Neural progenitor cell (in vitro differentiated cells): Measurements from ENCODE around the gene SSC5D. TPM values are rescaled to one million over a fixed set of nuclear protein-coding genes. Genes with fewer than 3 reads are reported as not detected.
"Not testable (repeated sequence)": the region's sequence is repeated elsewhere in the genome, so short reads cannot be mapped to it uniquely, and the experiment has no call there.

Source experiments
- DNase-seq: peaks from one replicate; pipeline ENCODE4 v3.0.0-alpha.2; 2016; ENCODE audit warnings: low spot score
- H2AFZ ChIP-seq: fragments of 200-600 bp; sonication (generic); replicated peaks from 2 replicates; pipeline ENCODE4 v1.6.1; 2016; ENCODE audit warnings: antibody characterized with exemption
- H3F3A ChIP-seq: fragments of 200-600 bp; sonication (generic); 2 replicates; pipeline ENCODE4 v1.6.1; 2016; ENCODE audit warnings: antibody characterized with exemption, low read depth
- H3K27ac ChIP-seq: fragments of 200-600 bp; sonication (generic); 2 replicates; pipeline ENCODE4 v1.5.1; 2016; ENCODE audit warnings: mild to moderate bottlenecking
- H3K27me3 ChIP-seq: fragments of 200-600 bp; sonication (generic); 2 replicates; pipeline ENCODE4 v1.6.1; 2016; ENCODE audit warnings: mild to moderate bottlenecking, moderate library complexity
- H3K36me3 ChIP-seq: fragments of 200-600 bp; sonication (generic); 2 replicates; pipeline ENCODE4 v1.5.1; 2016
- H3K4me1 ChIP-seq: fragments of 200-600 bp; sonication (generic); 2 replicates; pipeline ENCODE4 v1.6.1; 2016; ENCODE audit warnings: mixed run types
- H3K4me2 ChIP-seq: fragments of 200-600 bp; sonication (generic); 2 replicates; pipeline ENCODE4 v1.6.1; 2016
- H3K4me3 ChIP-seq: fragments of 200-600 bp; sonication (generic); 2 replicates; pipeline ENCODE4 v1.5.1; 2016
- H3K79me2 ChIP-seq: fragments of 200-600 bp; sonication (generic); 2 replicates; pipeline ENCODE4 v1.6.1; 2016; ENCODE audit warnings: low read depth
- H3K9ac ChIP-seq: fragments of 200-600 bp; sonication (generic); 2 replicates; pipeline ENCODE4 v1.6.1; 2016
- H3K9me3 ChIP-seq: fragments of 200-600 bp; sonication (generic); 2 replicates; pipeline ENCODE4 v1.5.1; 2016; ENCODE audit warnings: low read depth
- H4K20me1 ChIP-seq: fragments of 200-600 bp; sonication (generic); 2 replicates; pipeline ENCODE4 v1.6.1; 2016; ENCODE audit warnings: low read depth
- H3K27ac Mint-ChIP-seq: 3 replicates; pipeline ENCODE4 v1.8.0; 2021; ENCODE audit warnings: mixed read lengths
- H3K27me3 Mint-ChIP-seq: 2 replicates; pipeline ENCODE4 v1.8.0; 2022; ENCODE audit warnings: low read depth, mild to moderate bottlenecking, inconsistent platforms, moderate library complexity, mixed read lengths; ENCODE audit not compliant: insufficient read depth
- H3K36me3 Mint-ChIP-seq: 3 replicates; pipeline ENCODE4 v1.8.0; 2021; ENCODE audit warnings: mixed read lengths
- H3K4me1 Mint-ChIP-seq: 3 replicates; pipeline ENCODE4 v1.8.0; 2021; ENCODE audit warnings: mixed read lengths
- H3K4me3 Mint-ChIP-seq: 3 replicates; pipeline ENCODE4 v1.8.0; 2021; ENCODE audit warnings: mild to moderate bottlenecking, moderate library complexity, mixed read lengths
- H3K9me3 Mint-ChIP-seq: 3 replicates; pipeline ENCODE4 v1.8.0; 2020; ENCODE audit warnings: mixed read lengths
- CTCF ChIP-seq: fragments of 200-600 bp; sonication (generic); IDR thresholded peaks from 2 replicates; pipeline ENCODE4 v1.5.1; 2017; ENCODE audit warnings: antibody characterized with exemption, mild to moderate bottlenecking
- EZH2 ChIP-seq: fragments of 200-600 bp; sonication (generic); IDR thresholded peaks from 2 replicates; pipeline ENCODE4 v1.6.1; 2017; ENCODE audit warnings: antibody characterized with exemption, mild to moderate bottlenecking, moderate library complexity
- EZH2phosphoT487 ChIP-seq: fragments of 200-600 bp; sonication (generic); IDR thresholded peaks from 2 replicates; pipeline ENCODE4 v1.6.1; 2017; ENCODE audit warnings: antibody characterized with exemption
- total RNA-seq: library from RNA; depleted of rRNA; stranded (reverse); fragments of >200 nt; gene quantifications from 2 replicates; pipeline ENCODE4 v1.2.3, GENCODE V29; 2015; ENCODE audit warnings: low replicate concordance

SSC5D gene
- total RNA-seq, 1 donor from 2014 or later: not detected

GRCh38 chr19:55494172-55494761, 6.0 kb downstream of the SSC5D start:
- no peak for DNase-seq
- Histone ChIP-seq H2AFZ (no peak overlapping the region), H3K9ac (no peak overlapping the region), H3K27ac (no peak overlapping the region), H4K20me1 (no peaks in the 10 kb centered on the region), H3K4me1 (peaks cover 4% of the 10 kb centered on the region), H3K36me3 (no peaks in the 10 kb centered on the region), H3K4me3 (no peak overlapping the region), H3K27me3 (no peaks in the 10 kb centered on the region), H3F3A (no peaks in the 10 kb centered on the region), H3K9me3 (no peaks in the 10 kb centered on the region), H3K4me2 (no peak overlapping the region), H3K79me2 (no peaks in the 10 kb centered on the region)
- peaks cover 6% of the 10 kb centered on the region for H3K27me3 Mint-ChIP-seq
- TF ChIP-seq EZH2phosphoT487 (no peak), CTCF (no peak), EZH2 (no peak)
- no peaks in the 10 kb centered on the region for H3K9me3 Mint-ChIP-seq
- H3K4me1 Mint-ChIP-seq: peaks cover 27% of the 10 kb centered on the region
- H3K4me3 Mint-ChIP-seq: peak overlapping the region; percentile 33
- H3K27ac Mint-ChIP-seq: peak overlapping the region; percentile 34
- H3K36me3 Mint-ChIP-seq: no peaks in the 10 kb centered on the region

GRCh38 chr19:55495646-55496349, 7.6 kb downstream of the SSC5D start:
- Mint-ChIP-seq H3K4me3 (no peak overlapping the region), H3K27ac (no peak overlapping the region), H3K9me3 (no peaks in the 10 kb centered on the region), H3K36me3 (no peaks in the 10 kb centered on the region), H3K27me3 (peaks cover 6% of the 10 kb centered on the region), H3K4me1 (peaks cover 24% of the 10 kb centered on the region)
- H3K9me3 ChIP-seq: no peaks in the 10 kb centered on the region
- no peak overlapping the region for H3K4me2 ChIP-seq
- no peaks in the 10 kb centered on the region for H3K27me3 ChIP-seq
- H3K4me1 ChIP-seq: no peaks in the 10 kb centered on the region
- H3K27ac ChIP-seq: no peak overlapping the region
- no peak overlapping the region for H3K4me3 ChIP-seq
- H4K20me1 ChIP-seq: no peaks in the 10 kb centered on the region
- H2AFZ ChIP-seq: no peak overlapping the region
- no peaks in the 10 kb centered on the region for H3K79me2 ChIP-seq
- no peaks in the 10 kb centered on the region for H3F3A ChIP-seq
- TF ChIP-seq EZH2 (no peak), CTCF (no peak), EZH2phosphoT487 (no peak)
- no peak overlapping the region for H3K9ac ChIP-seq
- no peak for DNase-seq
- no peaks in the 10 kb centered on the region for H3K36me3 ChIP-seq

- H3K27ac ChIP-seq, H3K9ac ChIP-seq, H3K4me2 ChIP-seq, H3K27me3 Mint-ChIP-seq, H3K9me3 ChIP-seq, H3K27ac Mint-ChIP-seq, H3K36me3 ChIP-seq, H3K4me3 Mint-ChIP-seq, H3K4me3 ChIP-seq, H4K20me1 ChIP-seq, H2AFZ ChIP-seq, H3K36me3 Mint-ChIP-seq, DNase-seq, H3K79me2 ChIP-seq, H3K9me3 Mint-ChIP-seq, H3K27me3 ChIP-seq, H3K4me1 ChIP-seq, H3F3A ChIP-seq: not testable (repeated sequence)
- peaks cover 24% of the 10 kb centered on the region for H3K4me1 Mint-ChIP-seq
These were observed 8.6 kb downstream of the SSC5D start for GRCh38 chr19:55496820-55497219.

GRCh38 chr19:55497763-55498162, 9.5 kb downstream of the SSC5D start:
- no peak for TF ChIP-seq CTCF
- no peak for TF ChIP-seq EZH2phosphoT487
- TF ChIP-seq EZH2: no peak
- peaks cover 24% of the 10 kb centered on the region for H3K4me1 Mint-ChIP-seq
- H3K4me2 ChIP-seq: no peak overlapping the region

More at GRCh38 chr19:55497763-55498162, 9.5 kb downstream of the SSC5D start:
- H3K9me3 ChIP-seq: no peaks in the 10 kb centered on the region
- no peak overlapping the region for H3K4me3 ChIP-seq
- Mint-ChIP-seq H3K9me3 (peaks cover 7% of the 10 kb centered on the region), H3K36me3 (peaks cover 6% of the 10 kb centered on the region), H3K27me3 (peaks cover 8% of the 10 kb centered on the region), H3K27ac (peak overlapping the region; percentile 8), H3K4me3 (peak overlapping the region; percentile 41)
- peaks cover 10% of the 10 kb centered on the region for H3K27me3 ChIP-seq
- no peaks in the 10 kb centered on the region for H3K36me3 ChIP-seq
- no peaks in the 10 kb centered on the region for H3F3A ChIP-seq
- no peak for DNase-seq
- no peak overlapping the region for H3K9ac ChIP-seq
- no peaks in the 10 kb centered on the region for H3K79me2 ChIP-seq
- H4K20me1 ChIP-seq: no peaks in the 10 kb centered on the region
- H3K4me1 ChIP-seq: no peaks in the 10 kb centered on the region
- H2AFZ ChIP-seq: no peak overlapping the region
- H3K27ac ChIP-seq: no peak overlapping the region
